ENCODE results near the gene CREBRF.

CREBRF gene

DNA sequence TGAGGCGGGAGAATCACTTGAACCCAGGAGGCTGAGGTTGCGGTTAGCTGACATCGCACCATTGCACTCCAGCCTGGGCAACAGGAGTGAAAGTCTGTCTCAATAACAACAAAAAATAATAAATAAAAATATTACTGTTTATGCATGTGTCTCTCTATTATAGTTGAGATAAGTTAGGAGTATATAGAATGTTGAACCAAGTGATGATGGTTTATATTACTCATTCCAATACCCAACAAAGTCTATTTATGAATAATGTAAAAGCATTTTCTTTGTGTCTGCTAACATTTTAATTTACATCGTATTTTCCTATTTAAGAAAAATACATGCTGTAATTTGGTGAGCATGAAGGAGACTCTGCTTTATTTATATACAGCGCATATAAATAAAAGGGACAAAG is 35.8 kb downstream of the CREBRF start:
- H3K27ac ChIP-seq: peak overlapping the region; percentile 82; the same call in 1 of the 2 replicates
- TF ChIP-seq, protein P1, sequence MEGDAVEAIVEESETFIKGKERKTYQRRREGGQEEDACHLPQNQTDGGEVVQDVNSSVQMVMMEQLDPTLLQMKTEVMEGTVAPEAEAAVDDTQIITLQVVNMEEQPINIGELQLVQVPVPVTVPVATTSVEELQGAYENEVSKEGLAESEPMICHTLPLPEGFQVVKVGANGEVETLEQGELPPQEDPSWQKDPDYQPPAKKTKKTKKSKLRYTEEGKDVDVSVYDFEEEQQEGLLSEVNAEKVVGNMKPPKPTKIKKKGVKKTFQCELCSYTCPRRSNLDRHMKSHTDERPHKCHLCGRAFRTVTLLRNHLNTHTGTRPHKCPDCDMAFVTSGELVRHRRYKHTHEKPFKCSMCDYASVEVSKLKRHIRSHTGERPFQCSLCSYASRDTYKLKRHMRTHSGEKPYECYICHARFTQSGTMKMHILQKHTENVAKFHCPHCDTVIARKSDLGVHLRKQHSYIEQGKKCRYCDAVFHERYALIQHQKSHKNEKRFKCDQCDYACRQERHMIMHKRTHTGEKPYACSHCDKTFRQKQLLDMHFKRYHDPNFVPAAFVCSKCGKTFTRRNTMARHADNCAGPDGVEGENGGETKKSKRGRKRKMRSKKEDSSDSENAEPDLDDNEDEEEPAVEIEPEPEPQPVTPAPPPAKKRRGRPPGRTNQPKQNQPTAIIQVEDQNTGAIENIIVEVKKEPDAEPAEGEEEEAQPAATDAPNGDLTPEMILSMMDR (conservative IDR thresholded peaks at IDR 0.05): no peak

DNA sequence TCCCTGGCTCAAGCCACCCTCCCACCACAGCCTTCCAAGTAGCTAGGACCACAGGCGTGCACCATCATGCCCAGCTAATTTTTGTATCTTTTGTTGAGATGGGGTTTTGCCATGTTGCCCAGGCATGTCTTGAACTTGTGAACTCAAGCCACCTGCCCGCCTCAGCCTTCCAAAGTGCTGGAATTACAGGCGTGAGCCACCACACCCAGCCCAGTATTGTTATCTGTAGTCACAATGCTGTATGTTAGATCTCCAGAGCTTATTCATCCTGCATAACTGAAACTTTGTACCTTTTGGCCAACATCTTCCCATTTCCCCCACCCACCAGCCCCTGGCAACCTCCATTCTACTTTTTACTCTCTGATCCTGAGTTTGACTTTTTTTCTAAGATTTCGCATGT is 37.5 kb downstream of the CREBRF start:
- TF ChIP-seq, protein P1 (conservative IDR thresholded peaks at IDR 0.05): no peak
- H3K27ac ChIP-seq: peak overlapping the region; percentile 82

DNA sequence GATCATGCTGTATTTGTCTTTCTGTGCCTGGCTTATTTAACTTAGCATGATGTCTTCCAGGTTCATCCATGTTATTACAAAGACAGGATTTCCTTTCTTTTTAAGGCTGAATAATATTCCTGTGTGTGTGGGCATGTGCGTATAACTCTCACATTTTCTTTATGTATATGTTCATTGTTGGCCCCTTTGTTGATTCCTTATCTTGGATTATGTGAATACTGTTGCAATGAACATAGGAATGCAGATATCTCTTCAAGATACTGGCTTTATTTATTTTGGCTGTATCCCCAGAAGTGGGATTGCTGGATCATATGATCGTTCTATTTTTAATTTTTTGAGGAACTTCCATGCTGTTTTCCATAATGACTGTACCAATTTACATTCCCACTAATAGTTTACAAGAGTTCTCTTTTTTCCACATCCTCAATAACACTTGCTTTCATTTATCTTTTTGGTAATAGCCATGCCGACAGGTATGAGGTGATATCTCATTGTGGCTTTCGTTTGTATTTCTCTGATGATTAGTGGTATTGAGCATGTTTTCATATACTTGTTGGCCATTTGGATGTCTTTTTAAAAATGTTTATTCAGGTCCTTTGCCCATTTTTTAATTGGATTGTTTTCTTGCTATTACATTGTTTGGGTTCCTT is 38.0 kb downstream of the CREBRF start:
- TF ChIP-seq, protein P1 (conservative IDR thresholded peaks at IDR 0.05): no peak
- H3K27ac ChIP-seq: peak overlapping the region; percentile 82

GRCh38 chr5:173098787-173099186 is 42.6 kb downstream of the CREBRF start:
- no peak overlapping the region for H3K27ac ChIP-seq
- TF ChIP-seq, protein P1 (conservative IDR thresholded peaks at IDR 0.05): no peak

DNA sequence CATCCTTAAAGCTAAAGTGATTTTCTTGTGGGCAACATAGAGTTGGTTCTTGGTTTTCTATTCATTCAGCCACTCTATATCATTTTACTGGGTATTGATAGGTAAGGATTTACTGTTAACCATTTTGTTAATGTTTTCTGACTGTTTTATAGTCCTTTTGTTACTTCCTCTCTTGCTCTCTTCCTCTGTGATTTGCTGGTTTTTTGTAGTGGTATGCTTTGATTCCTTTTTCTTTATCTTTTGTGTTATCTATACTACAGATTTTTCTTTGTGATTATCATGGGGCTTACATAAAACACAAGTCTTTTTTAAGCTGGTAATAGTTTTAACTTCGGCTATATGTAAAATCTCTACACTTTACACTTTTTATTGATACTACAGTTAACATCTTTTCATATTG is 43.3 kb downstream of the CREBRF start:
- H3K27ac ChIP-seq: no peak overlapping the region
- TF ChIP-seq, protein P1 (conservative IDR thresholded peaks at IDR 0.05): no peak

DNA sequence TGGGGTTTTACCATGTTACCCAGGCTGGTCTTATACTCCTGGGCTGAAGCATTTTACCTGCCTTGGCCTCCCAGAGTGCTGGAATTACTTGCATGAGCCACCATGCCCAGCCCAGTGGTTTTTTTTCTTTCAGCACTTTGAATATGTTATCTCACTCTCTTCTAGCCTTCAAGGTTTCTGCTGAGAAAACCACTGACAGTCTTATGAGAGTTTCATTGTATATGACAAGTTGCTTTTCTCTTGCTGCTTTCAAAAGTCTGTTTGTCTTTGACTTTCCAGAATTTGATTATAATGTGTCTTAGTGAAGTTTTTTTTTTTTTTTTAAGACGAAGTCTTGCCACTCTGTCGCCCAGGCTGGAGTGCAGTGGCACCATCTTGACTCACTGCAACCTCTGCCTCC is 45.1 kb downstream of the CREBRF start:
- TF ChIP-seq, protein P1 (conservative IDR thresholded peaks at IDR 0.05): no peak
- no peak overlapping the region for H3K27ac ChIP-seq

- no peak overlapping the region for H3K27ac ChIP-seq
- TF ChIP-seq, protein P1 (conservative IDR thresholded peaks at IDR 0.05): no peak
Measured at GRCh38 chr5:173103411-173103810, 47.3 kb downstream of the CREBRF start.

Data from VCaP (cell line).